IPS-18a (cell line): ENCODE data around the gene SFXN5.

Experiments
- H3K27ac ChIP-seq: one replicate; pipeline ENCODE4 v1.5.1; 2013; ENCODE audit warnings: low read length
- H3K27me3 ChIP-seq: one replicate; pipeline ENCODE4 v1.6.1; 2013; ENCODE audit warnings: mild to moderate bottlenecking, low read length; ENCODE audit not compliant: control insufficient read depth, insufficient read depth
- H3K36me3 ChIP-seq: one replicate; pipeline ENCODE4 v1.6.1; 2013; ENCODE audit warnings: low read depth, low read length; ENCODE audit not compliant: control insufficient read depth
- H3K4me1 ChIP-seq: one replicate; pipeline ENCODE4 v1.6.1; 2013; ENCODE audit warnings: low read depth, low read length; ENCODE audit not compliant: control insufficient read depth
- H3K4me3 ChIP-seq: one replicate; pipeline ENCODE4 v1.5.1; 2013; ENCODE audit warnings: low read length
- H3K9ac ChIP-seq: one replicate; pipeline ENCODE4 v1.6.1; 2013; ENCODE audit warnings: mild to moderate bottlenecking, low read length, moderate library complexity
- H3K9me3 ChIP-seq: one replicate; pipeline ENCODE4 v1.6.1; 2013; ENCODE audit warnings: low read depth, low read length; ENCODE audit not compliant: control insufficient read depth

Gene SFXN5

GRCh38 chr2:72952110-72952823 is 119.2 kb downstream of the SFXN5 start:
- no peak overlapping the region for H3K4me3 ChIP-seq
- no peaks in the 10 kb centered on the region for H3K36me3 ChIP-seq
- H3K4me1 ChIP-seq = peaks cover 17% of the 10 kb centered on the region
- peaks cover 4% of the 10 kb centered on the region for H3K27me3 ChIP-seq
- peak overlapping the region; percentile 75 for H3K27ac ChIP-seq
- no peaks in the 10 kb centered on the region for H3K9me3 ChIP-seq
- H3K9ac ChIP-seq = peak overlapping the region; percentile 25

GRCh38 chr2:72951303-72952095 is 120.0 kb downstream of the SFXN5 start:
- Histone ChIP-seq H3K4me3 (no peak overlapping the region), H3K9ac (peak overlapping the region; percentile 25), H3K27ac (peak overlapping the region; percentile 75)

GRCh38 chr2:72950558-72951255 is 120.8 kb downstream of the SFXN5 start:
- no peaks in the 10 kb centered on the region for H3K9me3 ChIP-seq
- H3K9ac ChIP-seq = no peak overlapping the region
- no peaks in the 10 kb centered on the region for H3K36me3 ChIP-seq
- H3K27ac ChIP-seq = no peak overlapping the region
- peaks cover 17% of the 10 kb centered on the region for H3K4me1 ChIP-seq
- no peak overlapping the region for H3K4me3 ChIP-seq
- H3K27me3 ChIP-seq = no peaks in the 10 kb centered on the region

More at GRCh38 chr2:72951303-72952095, 120.0 kb downstream of the SFXN5 start:
- peaks cover 17% of the 10 kb centered on the region for H3K4me1 ChIP-seq
- no peaks in the 10 kb centered on the region for H3K9me3 ChIP-seq
- H3K27me3 ChIP-seq = no peaks in the 10 kb centered on the region
- no peaks in the 10 kb centered on the region for H3K36me3 ChIP-seq

GRCh38 chr2:72949642-72950041 is 121.9 kb downstream of the SFXN5 start:
- Histone ChIP-seq H3K4me1 (peaks cover 17% of the 10 kb centered on the region), H3K27me3 (no peaks in the 10 kb centered on the region), H3K4me3 (no peak overlapping the region), H3K36me3 (no peaks in the 10 kb centered on the region), H3K9ac (no peak overlapping the region), H3K27ac (no peak overlapping the region), H3K9me3 (no peaks in the 10 kb centered on the region)

GRCh38 chr2:72949045-72949444 is 122.5 kb downstream of the SFXN5 start:
- Histone ChIP-seq H3K36me3 (no peaks in the 10 kb centered on the region), H3K4me1 (peaks cover 17% of the 10 kb centered on the region), H3K9ac (no peak overlapping the region), H3K27ac (no peak overlapping the region), H3K9me3 (no peaks in the 10 kb centered on the region), H3K4me3 (no peak overlapping the region), H3K27me3 (no peaks in the 10 kb centered on the region)

- Histone ChIP-seq H3K9ac (no peak overlapping the region), H3K9me3 (no peaks in the 10 kb centered on the region), H3K4me3 (no peak overlapping the region), H3K27me3 (no peaks in the 10 kb centered on the region), H3K36me3 (no peaks in the 10 kb centered on the region), H3K27ac (no peak overlapping the region), H3K4me1 (peaks cover 17% of the 10 kb centered on the region)
Measured at GRCh38 chr2:72947952-72948830, 123.3 kb downstream of the SFXN5 start.

- no peak overlapping the region for H3K9ac ChIP-seq
Measured at GRCh38 chr2:72946466-72946865, 125.0 kb downstream of the SFXN5 start.

GRCh38 chr2:72945450-72946019 is 126.0 kb downstream of the SFXN5 start:
- Histone ChIP-seq H3K9me3 (no peaks in the 10 kb centered on the region), H3K27me3 (no peaks in the 10 kb centered on the region), H3K4me1 (peaks cover 7% of the 10 kb centered on the region), H3K4me3 (no peak overlapping the region), H3K9ac (no peak overlapping the region), H3K36me3 (no peaks in the 10 kb centered on the region), H3K27ac (no peak overlapping the region)

More at GRCh38 chr2:72946466-72946865, 125.0 kb downstream of the SFXN5 start:
- Histone ChIP-seq H3K4me1 (peaks cover 5% of the 10 kb centered on the region), H3K27me3 (no peaks in the 10 kb centered on the region), H3K27ac (no peak overlapping the region), H3K4me3 (no peak overlapping the region), H3K9me3 (no peaks in the 10 kb centered on the region), H3K36me3 (no peaks in the 10 kb centered on the region)

GRCh38 chr2:72944804-72945449 is 126.6 kb downstream of the SFXN5 start:
- no peak overlapping the region for H3K9ac ChIP-seq
- peaks cover under 1% of the 10 kb centered on the region for H3K27me3 ChIP-seq
- peaks cover 10% of the 10 kb centered on the region for H3K4me1 ChIP-seq
- no peak overlapping the region for H3K4me3 ChIP-seq
- H3K36me3 ChIP-seq = no peaks in the 10 kb centered on the region
- H3K9me3 ChIP-seq = no peaks in the 10 kb centered on the region
- H3K27ac ChIP-seq = no peak overlapping the region

- Histone ChIP-seq H3K27me3 (peaks cover 10% of the 10 kb centered on the region), H3K4me3 (no peak overlapping the region), H3K9me3 (no peaks in the 10 kb centered on the region), H3K27ac (no peak overlapping the region), H3K4me1 (peaks cover 10% of the 10 kb centered on the region), H3K9ac (no peak overlapping the region), H3K36me3 (no peaks in the 10 kb centered on the region)
Measured at GRCh38 chr2:72943540-72944395, 127.7 kb downstream of the SFXN5 start.
